HG03575 (cell line): Measurements from ENCODE around the gene CERS6.
A peak's percentile ranks its signal among the peaks of the same experiment; 100 is the strongest.
"Not testable (repeated sequence)": the region's sequence is repeated elsewhere in the genome, so short reads cannot be mapped to it uniquely, and the experiment has no call there.

Experiments
- ATAC-seq: cut with Tn5 transposase; IDR thresholded peaks from one replicate; pipeline ENCODE4 v1.9.1; 2021; ENCODE audit not compliant: unreplicated experiment, insufficient number of reproducible peaks, low FRiP score; ENCODE audit errors: extremely low read depth

The CERS6 gene

GRCh38 chr2:168490946-168491605, 35.0 kb downstream of the CERS6 start:
- no peak for ATAC-seq

GRCh38 chr2:168491728-168492127, 35.7 kb downstream of the CERS6 start:
- ATAC-seq = not testable (repeated sequence)

- not testable (repeated sequence) for ATAC-seq
These were observed 37.1 kb downstream of the CERS6 start for GRCh38 chr2:168493219-168493618.

GRCh38 chr2:168494190-168494711, 38.2 kb downstream of the CERS6 start:
- ATAC-seq = no peak

- ATAC-seq = peak; percentile 93
These were observed 39.5 kb downstream of the CERS6 start for GRCh38 chr2:168495524-168495923.

GRCh38 chr2:168496906-168497305, 40.8 kb downstream of the CERS6 start:
- ATAC-seq = no peak

- ATAC-seq = no peak
These were observed 43.4 kb downstream of the CERS6 start for GRCh38 chr2:168499500-168499899.

GRCh38 chr2:168500516-168500915, 44.4 kb downstream of the CERS6 start:
- ATAC-seq = no peak

- ATAC-seq = no peak
These were observed 45.5 kb downstream of the CERS6 start for GRCh38 chr2:168501466-168502065.

- not testable (repeated sequence) for ATAC-seq
These were observed 46.8 kb downstream of the CERS6 start for GRCh38 chr2:168502852-168503251.

- ATAC-seq = no peak
These were observed 47.8 kb downstream of the CERS6 start for GRCh38 chr2:168503901-168504300.

GRCh38 chr2:168504323-168504722, 48.3 kb downstream of the CERS6 start:
- ATAC-seq = no peak

- ATAC-seq = no peak
These were observed 54.2 kb downstream of the CERS6 start for GRCh38 chr2:168510125-168510756.

- no peak for ATAC-seq
These were observed 58.6 kb downstream of the CERS6 start for GRCh38 chr2:168514692-168515091.

- no peak for ATAC-seq
These were observed 59.4 kb downstream of the CERS6 start for GRCh38 chr2:168515502-168515901.

- ATAC-seq = no peak
These were observed 61.7 kb downstream of the CERS6 start for GRCh38 chr2:168517816-168518215.

- peak; percentile 46 for ATAC-seq
These were observed 62.5 kb downstream of the CERS6 start for GRCh38 chr2:168518555-168519066.

- ATAC-seq = no peak
These were observed 63.6 kb downstream of the CERS6 start for GRCh38 chr2:168519534-168520308.

GRCh38 chr2:168521053-168521741, 65.1 kb downstream of the CERS6 start:
- ATAC-seq = no peak
